GM18909 (cell line): ENCODE results near the gene DUSP18.
"Not testable (repeated sequence)": the region's sequence is repeated elsewhere in the genome, so short reads cannot be mapped to it uniquely, and the experiment has no call there.

Experiments used
- ATAC-seq: cut with Tn5 transposase; IDR thresholded peaks from one replicate; pipeline ENCODE4 v1.9.1; 2021; ENCODE audit warnings: mild to moderate bottlenecking; ENCODE audit not compliant: unreplicated experiment, poor library complexity

The DUSP18 gene

GRCh38 chr22:30643055-30643875, 24.4 kb downstream of the DUSP18 start:
- ATAC-seq, result no peak

DNA sequence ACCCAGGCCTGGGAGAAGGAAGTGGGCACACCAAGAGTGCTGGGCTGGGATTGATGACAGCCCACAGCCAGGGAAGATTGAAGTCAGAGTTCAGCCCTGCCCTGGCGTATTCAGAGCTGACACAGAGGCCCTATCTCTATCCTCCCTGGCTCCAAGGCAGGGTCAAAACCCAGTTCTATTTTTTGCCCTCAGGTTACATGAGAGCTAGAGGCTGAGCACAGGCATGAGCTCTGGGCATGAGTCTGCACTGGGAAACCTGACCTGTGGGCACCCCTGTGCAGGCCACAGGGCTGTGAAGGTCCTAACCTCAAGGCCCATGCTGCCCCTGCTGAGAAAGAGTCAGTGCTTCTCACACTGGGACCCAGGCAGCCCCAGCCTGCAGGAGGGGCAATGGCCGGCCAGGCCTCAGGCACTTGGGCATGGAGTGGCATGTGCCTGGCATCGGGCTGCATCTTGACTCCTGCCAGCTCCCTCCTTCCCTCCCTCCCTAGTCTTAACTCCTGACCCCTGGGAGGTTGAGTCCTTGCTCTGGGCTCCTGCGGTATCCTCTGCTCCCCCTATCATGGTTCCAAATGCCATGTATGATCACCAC, 26.7 kb downstream of the DUSP18 start:
- ATAC-seq, result no peak

- ATAC-seq, result no peak
Observed at GRCh38 chr22:30640361-30640760, 27.3 kb downstream of the DUSP18 start.

DNA sequence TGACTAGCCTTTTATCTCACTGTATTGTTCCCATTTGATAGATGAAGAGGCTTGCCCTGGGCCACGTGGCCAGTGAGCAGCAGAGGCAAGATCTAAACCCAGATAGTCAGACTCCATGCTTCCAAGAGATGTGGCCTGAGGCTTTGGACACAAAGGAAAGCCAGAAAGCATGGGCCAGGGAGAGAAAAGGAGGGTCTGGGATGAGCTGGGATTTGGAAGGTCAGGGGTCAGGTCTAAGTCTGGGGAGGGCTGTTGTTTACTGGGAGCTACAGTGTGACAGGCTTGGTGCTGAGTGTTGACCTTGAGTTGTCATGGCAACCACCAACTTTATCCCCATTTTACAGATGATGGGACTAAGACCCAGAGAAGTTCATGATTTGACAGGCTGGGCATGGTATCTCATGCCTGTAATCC, 30.0 kb downstream of the DUSP18 start:
- no peak for ATAC-seq

- no peak for ATAC-seq
Observed at GRCh38 chr22:30636226-30637077, 31.2 kb downstream of the DUSP18 start.

GRCh38 chr22:30635273-30636225, 32.1 kb downstream of the DUSP18 start, which contains the start of gene SLC35E4:
TSS of gene SLC35E4 (plus strand) at chr22:30635781. CDS start at chr22:30636451, 670 bp downstream.
- ATAC-seq, result peak; percentile 71

- ATAC-seq, result peak; percentile 61
Observed at GRCh38 chr22:30634471-30635233, 33.0 kb downstream of the DUSP18 start.

- ATAC-seq, result not testable (repeated sequence)
Observed at GRCh38 chr22:30631469-30631868, 36.2 kb downstream of the DUSP18 start.

DNA sequence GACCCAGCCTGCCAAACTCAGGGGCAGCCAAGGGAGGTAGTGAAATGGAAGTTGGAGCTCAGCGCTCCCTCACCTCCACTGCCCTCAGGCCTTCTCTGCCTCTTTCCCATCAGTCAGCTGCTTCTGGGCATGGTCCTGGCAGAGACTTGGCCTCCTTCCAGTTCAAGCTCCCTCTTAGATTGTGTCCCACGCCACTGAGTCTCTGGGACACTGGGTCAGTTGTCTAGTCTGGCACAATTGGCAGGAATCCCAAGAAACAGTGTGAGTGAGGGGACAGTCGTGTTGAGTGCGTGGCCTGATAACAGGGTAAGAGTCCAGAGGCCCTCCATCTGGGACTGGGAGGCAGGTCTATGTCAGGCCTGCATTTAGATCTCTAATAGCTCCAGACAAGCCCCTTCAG, 39.2 kb downstream of the DUSP18 start:
- no peak for ATAC-seq

DNA sequence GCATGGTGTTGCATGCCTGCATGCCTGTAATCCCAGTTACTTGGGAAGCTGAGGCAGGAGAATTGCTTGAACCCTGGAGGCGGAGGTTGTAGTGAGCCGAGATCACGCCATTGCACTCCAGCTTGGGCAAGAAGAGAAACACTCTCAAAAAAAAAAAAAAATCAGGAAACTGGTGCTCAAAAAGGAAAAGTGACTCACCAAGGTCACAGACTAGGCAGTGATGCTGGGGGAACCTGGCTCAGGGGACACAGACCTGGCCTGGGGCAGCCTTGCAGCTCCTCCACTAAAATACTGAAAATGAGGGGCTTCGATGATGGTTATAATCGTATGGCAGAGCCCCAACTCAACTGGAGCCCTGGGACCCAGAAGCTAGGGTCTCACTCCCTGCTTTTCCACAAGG, 40.2 kb downstream of the DUSP18 start:
- ATAC-seq, result no peak

GRCh38 chr22:30626413-30626812, 41.3 kb downstream of the DUSP18 start:
- ATAC-seq, result no peak

DNA sequence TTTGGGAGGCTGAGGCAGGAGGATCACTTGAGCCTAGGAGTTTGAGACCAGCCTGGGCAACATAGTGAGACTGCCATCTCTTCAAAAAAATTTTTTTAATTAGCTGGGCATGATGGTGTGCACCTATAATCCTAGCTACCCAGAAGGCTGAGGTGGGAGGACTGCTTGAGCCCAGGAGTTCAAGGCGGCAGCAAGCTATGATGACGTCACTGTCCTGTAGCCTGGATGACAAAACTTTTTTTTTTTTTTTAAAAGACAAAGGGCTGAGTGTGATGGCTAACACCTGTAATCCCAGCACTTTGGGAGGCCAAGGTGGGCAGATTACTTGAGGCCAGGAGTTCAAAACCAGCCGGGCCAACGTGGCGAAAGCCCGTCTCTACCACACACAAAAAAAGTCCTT, 47.8 kb downstream of the DUSP18 start:
- not testable (repeated sequence) for ATAC-seq

GRCh38 chr22:30617819-30618218, 49.9 kb downstream of the DUSP18 start:
- ATAC-seq, result no peak

DNA sequence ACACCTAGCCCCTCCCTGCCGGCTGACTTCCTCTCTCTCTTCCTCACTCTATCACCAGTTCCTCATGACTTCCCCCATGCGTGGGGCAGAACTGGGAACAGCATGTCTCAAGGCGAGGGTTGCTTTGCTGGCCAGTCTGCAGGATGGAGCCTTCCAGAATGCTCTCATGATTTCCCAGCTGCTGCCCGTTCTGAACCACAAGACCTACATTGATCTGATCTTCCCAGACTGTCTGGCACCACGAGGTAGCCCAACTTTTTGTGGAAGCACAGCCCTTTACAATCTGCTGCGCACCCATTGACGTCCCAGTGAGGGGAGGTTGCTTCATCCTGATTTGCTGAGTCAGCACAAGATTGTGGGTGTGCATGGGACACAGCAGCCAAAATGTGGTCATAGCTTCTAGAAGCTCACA, 52.1 kb downstream of the DUSP18 start:
- ATAC-seq, result no peak

DNA sequence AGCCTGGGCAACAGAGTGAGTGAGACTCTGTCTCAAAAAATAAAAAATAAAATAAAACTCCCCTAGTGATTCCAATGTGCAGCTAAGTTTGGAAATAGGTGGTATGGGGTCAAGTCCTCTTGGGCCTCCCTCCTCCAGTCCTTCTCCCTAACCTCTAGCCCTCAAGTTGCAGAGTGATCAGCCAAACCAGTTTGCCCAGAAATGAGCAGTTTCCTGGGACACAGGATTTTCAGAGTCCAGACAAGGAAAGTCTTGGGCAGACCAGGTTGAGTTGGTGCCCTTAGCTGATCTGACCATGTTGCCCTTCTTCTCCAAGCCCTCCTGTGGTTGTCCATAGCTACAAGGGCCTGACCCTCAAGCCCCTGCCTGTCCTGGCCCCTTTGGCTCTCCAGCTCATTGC, 52.8 kb downstream of the DUSP18 start:
- no peak for ATAC-seq

- ATAC-seq, result no peak
Observed at GRCh38 chr22:30614268-30614667, 53.4 kb downstream of the DUSP18 start.

- no peak for ATAC-seq
Observed at GRCh38 chr22:30612789-30613188, 54.9 kb downstream of the DUSP18 start.
